GM23338 (cell line): ENCODE measurements around the gene C11orf24. TPM values are rescaled to one million over a fixed set of nuclear protein-coding genes. Genes with fewer than 3 reads are reported as not detected.
A peak's percentile ranks its signal among the peaks of the same experiment; 100 is the strongest.

Source experiments
- ATAC-seq: fragments of 200-7000 bp; cut with Tn5 transposase; 3 replicates; pipeline ENCODE4 v1.9.1; 2020
- DNase-seq: peaks from one replicate; pipeline ENCODE4 v3.0.0-alpha.2; 2015; ENCODE audit warnings: low spot score
- H2AFZ ChIP-seq: fragments of 200-600 bp; sonication (generic); 2 replicates; pipeline ENCODE4 v1.8.0; 2016; ENCODE audit warnings: antibody characterized with exemption, mild to moderate bottlenecking, moderate library complexity
- H3F3A ChIP-seq: fragments of 200-600 bp; sonication (generic); replicated peaks from 2 replicates; pipeline ENCODE4 v1.8.0; 2017; ENCODE audit warnings: antibody characterized with exemption, mixed run types, low read depth
- H3K27ac ChIP-seq: fragments of 200-600 bp; sonication (generic); 2 replicates; pipeline ENCODE4 v1.6.1; 2016; ENCODE audit warnings: low read depth
- H3K27me3 ChIP-seq: fragments of 200-600 bp; sonication (generic); 2 replicates; pipeline ENCODE4 v1.8.0; 2016; ENCODE audit warnings: mild to moderate bottlenecking, mixed run types, moderate library complexity; ENCODE audit not compliant: insufficient read depth
- H3K36me3 ChIP-seq: fragments of 200-600 bp; sonication (generic); 2 replicates; pipeline ENCODE4 v1.8.0; 2016; ENCODE audit warnings: mild to moderate bottlenecking; ENCODE audit not compliant: insufficient read depth
- H3K4me1 ChIP-seq: fragments of 200-600 bp; sonication (generic); 2 replicates; pipeline ENCODE4 v1.8.0; 2016; ENCODE audit warnings: mild to moderate bottlenecking, moderate library complexity; ENCODE audit not compliant: insufficient read depth
- H3K4me2 ChIP-seq: fragments of 200-600 bp; sonication (generic); 2 replicates; pipeline ENCODE4 v1.7.1; 2017; ENCODE audit warnings: mixed run types
- H3K4me3 ChIP-seq: fragments of 200-600 bp; sonication (generic); 2 replicates; pipeline ENCODE4 v1.6.1; 2016; ENCODE audit warnings: mixed run types
- H3K79me2 ChIP-seq: fragments of 200-600 bp; sonication (generic); replicated peaks from 2 replicates; pipeline ENCODE4 v1.8.0; 2017; ENCODE audit warnings: mild to moderate bottlenecking; ENCODE audit not compliant: insufficient read depth
- H3K9me2 ChIP-seq: fragments of 200-600 bp; sonication (generic); 2 replicates; pipeline ENCODE4 v1.8.0; 2017; ENCODE audit not compliant: insufficient read depth
- H4K20me1 ChIP-seq: fragments of 200-600 bp; sonication (generic); replicated peaks from 2 replicates; pipeline ENCODE4 v1.8.0; 2017; ENCODE audit warnings: mild to moderate bottlenecking; ENCODE audit not compliant: insufficient read depth
- H3K27ac Mint-ChIP-seq: 2 replicates; pipeline ENCODE4 v1.8.0; 2020; ENCODE audit warnings: inconsistent platforms, mild to moderate bottlenecking, moderate library complexity, mixed read lengths
- H3K27me3 Mint-ChIP-seq: 3 replicates; pipeline ENCODE4 v1.8.0; 2022; ENCODE audit warnings: low read depth, mild to moderate bottlenecking, moderate library complexity, mixed read lengths, inconsistent platforms; ENCODE audit not compliant: insufficient read depth, poor library complexity
- H3K36me3 Mint-ChIP-seq: 3 replicates; pipeline ENCODE4 v1.8.0; 2021; ENCODE audit warnings: low read depth, mild to moderate bottlenecking, inconsistent platforms, moderate library complexity, mixed read lengths
- H3K4me1 Mint-ChIP-seq: 3 replicates; pipeline ENCODE4 v1.8.0; 2020; ENCODE audit warnings: mild to moderate bottlenecking, inconsistent platforms, mixed read lengths
- H3K4me3 Mint-ChIP-seq: 3 replicates; pipeline ENCODE4 v1.8.0; 2021; ENCODE audit warnings: moderate library complexity, mild to moderate bottlenecking, inconsistent platforms, mixed read lengths
- H3K9me3 Mint-ChIP-seq: 3 replicates; pipeline ENCODE4 v1.8.0; 2020; ENCODE audit warnings: moderate library complexity, mild to moderate bottlenecking, inconsistent platforms, mixed read lengths
- CTCF ChIP-seq, 2 experiments: fragments of 200-600 bp in 1 of 2; sonication (generic) in 1 of 2; conservative IDR thresholded peaks; 2 replicates each; pipeline versions ENCODE4 v1.5.1 to v1.6.1; 2016 to 2017; ENCODE audit warnings: antibody characterized with exemption in 2 of 2, low read depth in 2 of 2, mild to moderate bottlenecking in 2 of 2, moderate library complexity in 1 of 2
- NANOG ChIP-seq: IDR thresholded peaks from 2 replicates; pipeline ENCODE4 v1.6.1; 2016; ENCODE audit warnings: antibody characterized with exemption, borderline replicate concordance
- ZNF462 ChIP-seq: fragments of 250-450 bp; sonication (Bioruptor Pico); IDR thresholded peaks from 2 replicates; pipeline ENCODE4 v1.5.0; 2020; ENCODE audit warnings: mild to moderate bottlenecking, moderate library complexity
- polyA plus RNA-seq: library from polyadenylated mRNA; unstranded; fragments of >200 nt; fragmentation: Nextera tagmentation; extraction: Ambion mirVana; gene quantifications from 2 replicates; pipeline ENCODE4 v1.2.1, GENCODE V29; 2016
- total RNA-seq: library from RNA; depleted of rRNA; stranded (reverse); fragments of >200 nt; shearing (Covaris generic); gene quantifications from 2 replicates; pipeline ENCODE4 v1.2.3, GENCODE V29; 2014

C11orf24 gene
- total and polyA plus RNA-seq, 2 experiments from 2014 or later, result 49.8 to 57.5 TPM

GRCh38 chr11:68258363-68258765 is 13.4 kb downstream of the C11orf24 start (continued):
- no peak for TF ChIP-seq ZNF462 (CRISPR knock-in tag)

GRCh38 chr11:68257477-68258362 is 14.1 kb downstream of the C11orf24 start:
- peak overlapping the region; percentile 78; the same call in 1 of the 2 replicates for H2AFZ ChIP-seq
- no peak overlapping the region for H3K27ac Mint-ChIP-seq

More at GRCh38 chr11:68257477-68258362, 14.1 kb downstream of the C11orf24 start:
- no peaks in the 10 kb centered on the region for H3F3A ChIP-seq
- ATAC-seq (peak; percentile 93), DNase-seq (peak; percentile 98)
- no peaks in the 10 kb centered on the region for H3K9me2 ChIP-seq
- peaks cover 6% of the 10 kb centered on the region; the same call in 1 of the 2 replicates for H3K4me1 ChIP-seq
- TF ChIP-seq CTCF (conservative IDR thresholded peaks at IDR 0.05; ENCODE audit: low read depth in 2 of 2) (peak; percentile 88 to 92), NANOG (no peak)
- no peaks in the 10 kb centered on the region for H3K27me3 ChIP-seq
- no peak overlapping the region for H3K4me2 ChIP-seq
- H3K4me3 ChIP-seq, result no peak overlapping the region
- no peaks in the 10 kb centered on the region for H3K36me3 ChIP-seq
- H3K27ac ChIP-seq, result no peak overlapping the region
- peaks cover 11% of the 10 kb centered on the region for H3K27me3 Mint-ChIP-seq
- H3K4me1 Mint-ChIP-seq, result peaks cover 11% of the 10 kb centered on the region
- peaks cover 19% of the 10 kb centered on the region for H3K36me3 Mint-ChIP-seq
- no peak overlapping the region for H3K4me3 Mint-ChIP-seq
- H4K20me1 ChIP-seq, result no peaks in the 10 kb centered on the region
- H3K9me3 Mint-ChIP-seq, result no peaks in the 10 kb centered on the region
- H3K79me2 ChIP-seq, result no peaks in the 10 kb centered on the region
